Measurements from ENCODE around the gene HBS1L. TPM values are rescaled to one million over a fixed set of nuclear protein-coding genes. Genes with fewer than 3 reads are reported as not detected.
A peak's percentile ranks its signal among the peaks of the same experiment; 100 is the strongest.

Gene HBS1L
- total RNA-seq, 1 experiment from 2014 or later, result 95.4 TPM

GRCh38 chr6:135004399-135004798 is 50.2 kb downstream of the HBS1L start:
- Mint-ChIP-seq H3K4me1 (peaks cover 6% of the 10 kb centered on the region), H3K27ac (no peak overlapping the region), H3K4me3 (no peak overlapping the region), H3K36me3 (0 out of 2 replicates have a peak, but pooled peaks cover 3% of the 10 kb centered on the region), H3K9me3 (no peaks in the 10 kb centered on the region), H3K27me3 (ENCODE audit: low read depth) (no peaks in the 10 kb centered on the region)
- DNase-seq (ENCODE audit: low spot score), result no peak
- no peak; the same call in 1 of the 2 replicates for ATAC-seq
- ChIA-PET CTCF (interaction anchor here (0.5 to 0.7 kb wide), 3 partner anchors 50 to 140 kb away, joined by 3 read pairs; partner anchors contain the start of gene HBS1L), POLR2A (no interaction called here)
- TF ChIP-seq ZNF671 (CRISPR knock-in tag; IDR thresholded peaks at IDR 0.05) (no peak), KAT7 (CRISPR knock-in tag; IDR thresholded peaks at IDR 0.05; ENCODE audit: borderline replicate concordance) (no peak), ATF2 (CRISPR knock-in tag; IDR thresholded peaks at IDR 0.05; ENCODE audit: borderline replicate concordance, low read depth) (no peak)

GRCh38 chr6:135002974-135003703 is 51.5 kb downstream of the HBS1L start:
- Mint-ChIP-seq H3K4me1 (peaks cover 11% of the 10 kb centered on the region), H3K9me3 (no peaks in the 10 kb centered on the region), H3K4me3 (no peak overlapping the region), H3K27me3 (ENCODE audit: low read depth) (no peaks in the 10 kb centered on the region), H3K27ac (peak overlapping the region; percentile 40; the same call in 1 of the 2 replicates), H3K36me3 (0 out of 2 replicates have a peak, but pooled peaks cover 3% of the 10 kb centered on the region)
- TF ChIP-seq MAX (CRISPR knock-in tag; IDR thresholded peaks at IDR 0.05) (no peak), SMAD4 (CRISPR knock-in tag; IDR thresholded peaks at IDR 0.05) (no peak), ZMAT4 (CRISPR knock-in tag; IDR thresholded peaks at IDR 0.05) (no peak), TEAD1 (CRISPR knock-in tag; IDR thresholded peaks at IDR 0.05) (no peak), PRRX2 (CRISPR knock-in tag; IDR thresholded peaks at IDR 0.05) (no peak), ZNF416 (CRISPR knock-in tag; IDR thresholded peaks at IDR 0.05) (no peak), NR2C2 (CRISPR knock-in tag; IDR thresholded peaks at IDR 0.05) (no peak), RORB (CRISPR knock-in tag; IDR thresholded peaks at IDR 0.05) (no peak), SOX15 (CRISPR knock-in tag; IDR thresholded peaks at IDR 0.05) (no peak), ZNF263 (CRISPR knock-in tag; IDR thresholded peaks at IDR 0.05; ENCODE audit: low read depth) (no peak), ZNF317 (CRISPR knock-in tag; IDR thresholded peaks at IDR 0.05; ENCODE audit: borderline replicate concordance, low read depth) (no peak), AFF4 (CRISPR knock-in tag; IDR thresholded peaks at IDR 0.05; ENCODE audit: borderline replicate concordance) (no peak), ZSCAN18 (CRISPR knock-in tag; IDR thresholded peaks at IDR 0.05) (no peak), ZNF532 (CRISPR knock-in tag; IDR thresholded peaks at IDR 0.05; ENCODE audit: borderline replicate concordance) (no peak), ATF3 (CRISPR knock-in tag; conservative IDR thresholded peaks at IDR 0.05) (no peak), ATF1 (CRISPR knock-in tag; IDR thresholded peaks at IDR 0.05) (no peak)
- CTCF ChIA-PET, result interaction anchor here (0.5 to 1.0 kb wide), 11 partner anchors 9 to 60 kb away, joined by 3 to 9 read pairs (median 4); no protein-coding TSS in a partner anchor
- DNase-seq (ENCODE audit: low spot score) (no peak), ATAC-seq (no peak)
- POLR2A ChIA-PET, result no interaction called here

Data from WTC11 (cell line).